GM12874 (cell line): ENCODE data around the gene PSMB7.

Experiments used
- CTCF ChIP-seq: IDR thresholded peaks from 2 replicates; pipeline ENCODE4 v1.5.1; 2011; ENCODE audit warnings: low read depth, mild to moderate bottlenecking, control low read depth, low read length, moderate library complexity; ENCODE audit not compliant: insufficient read depth

Gene PSMB7

GRCh38 chr9:124343533-124344290 is 71.5 kb downstream of the PSMB7 start:
- TF ChIP-seq CTCF: no peak

GRCh38 chr9:124342776-124343485 is 72.3 kb downstream of the PSMB7 start:
- no peak for TF ChIP-seq CTCF

GRCh38 chr9:124342402-124342775 is 72.9 kb downstream of the PSMB7 start:
- no peak for TF ChIP-seq CTCF

GRCh38 chr9:124341455-124342170 is 73.6 kb downstream of the PSMB7 start:
- no peak for TF ChIP-seq CTCF

GRCh38 chr9:124340219-124341069 is 74.8 kb downstream of the PSMB7 start:
- TF ChIP-seq CTCF: no peak

GRCh38 chr9:124339603-124340146 is 75.6 kb downstream of the PSMB7 start:
- TF ChIP-seq CTCF: no peak
